NK-92 (cell line): ENCODE measurements around the gene BRI3.

Experiments
- DNase-seq: peaks from one replicate; lab custom pipeline; 2025; ENCODE audit not compliant: unreplicated experiment; lab: John Stamatoyannopoulos, UW

The BRI3 gene

GRCh38 chr7:98286701-98287485 is 5.4 kb downstream of the BRI3 start:
- no peak for DNase-seq

- no peak for DNase-seq
These were observed 6.0 kb downstream of the BRI3 start for GRCh38 chr7:98287486-98287959.

GRCh38 chr7:98288064-98288823 is 6.8 kb downstream of the BRI3 start:
- no peak for DNase-seq

- DNase-seq, result no peak
These were observed 7.9 kb downstream of the BRI3 start for GRCh38 chr7:98289333-98289875.

- no peak for DNase-seq
These were observed 10.2 kb downstream of the BRI3 start for GRCh38 chr7:98291717-98292116.

- no peak for DNase-seq
These were observed 11.8 kb downstream of the BRI3 start for GRCh38 chr7:98293265-98293664.

GRCh38 chr7:98293746-98294145 is 12.3 kb downstream of the BRI3 start:
- DNase-seq, result no peak

GRCh38 chr7:98294326-98294725 is 12.8 kb downstream of the BRI3 start:
- no peak for DNase-seq

- no peak for DNase-seq
These were observed 13.4 kb downstream of the BRI3 start for GRCh38 chr7:98294798-98295382.

GRCh38 chr7:98295467-98296192 is 14.1 kb downstream of the BRI3 start:
- no peak for DNase-seq

GRCh38 chr7:98296833-98297232 is 15.3 kb downstream of the BRI3 start:
- no peak for DNase-seq

- DNase-seq, result no peak
These were observed 16.3 kb downstream of the BRI3 start for GRCh38 chr7:98297626-98298286.

- DNase-seq, result no peak
These were observed 19.3 kb downstream of the BRI3 start for GRCh38 chr7:98300595-98301372.

- no peak for DNase-seq
These were observed 20.4 kb downstream of the BRI3 start for GRCh38 chr7:98301693-98302470.

GRCh38 chr7:98303176-98303865 is 21.8 kb downstream of the BRI3 start:
- no peak for DNase-seq

- DNase-seq, result no peak
These were observed 22.4 kb downstream of the BRI3 start for GRCh38 chr7:98303906-98304305.

- DNase-seq, result no peak
These were observed 24.6 kb downstream of the BRI3 start for GRCh38 chr7:98305951-98306535.

GRCh38 chr7:98307971-98308466 is 26.5 kb downstream of the BRI3 start:
- no peak for DNase-seq
